PC-3 (cell line): Measurements from ENCODE around the gene PEX14. TPM values are rescaled to one million over a fixed set of nuclear protein-coding genes. Genes with fewer than 3 reads are reported as not detected.
A peak's percentile ranks its signal among the peaks of the same experiment; 100 is the strongest.

Source experiments
- ATAC-seq: fragments of 200-7000 bp; cut with Tn5 transposase; 2 replicates; pipeline ENCODE4 v1.9.1; 2020; ENCODE audit warnings: mild to moderate bottlenecking, moderate library complexity
- BruUV-seq: library from RNA; stranded (reverse); fragments of 400-500 nt; replicated peaks from 2 replicates; lab custom pipeline; 2021; lab: Mats Ljungman, UMichigan
- CTCF ChIA-PET: fragments of 300-600 bp; sonication (Branson Sonifier 250); formaldehyde crosslinking; loops from one replicate; lab custom pipeline; 2022; ENCODE audit warnings: antibody characterized with exemption; lab: Charles Lee
- POLR2A ChIA-PET: fragments of 300-600 bp; sonication (Branson Sonifier 250); formaldehyde crosslinking; loops from one replicate; lab custom pipeline; 2022; ENCODE audit warnings: antibody characterized with exemption; ENCODE audit not compliant: unreplicated experiment; lab: Charles Lee
- DNase-seq: peaks from one replicate; pipeline ENCODE4 v3.0.0-alpha.2; 2015
- H2AFZ ChIP-seq: fragments of 300-600 bp; sonication (generic); 2 replicates; pipeline ENCODE4 v1.6.0; 2016; ENCODE audit warnings: antibody characterized with exemption, low read length
- H3F3A ChIP-seq: fragments of 300-600 bp; sonication (generic); one replicate; pipeline ENCODE4 v1.6.0; 2017; ENCODE audit warnings: antibody characterized with exemption, low read length, control low read depth, mild to moderate bottlenecking; ENCODE audit not compliant: unreplicated experiment
- H3K27ac ChIP-seq: fragments of 300-600 bp; sonication (generic); 2 replicates; pipeline ENCODE4 v1.5.1; 2016; ENCODE audit warnings: mild to moderate bottlenecking, low read length
- H3K27me3 ChIP-seq: fragments of 300-600 bp; sonication (generic); 2 replicates; pipeline ENCODE4 v1.6.1; 2016; ENCODE audit warnings: low read length, mixed read lengths
- H3K36me3 ChIP-seq: fragments of 300-600 bp; sonication (generic); 2 replicates; pipeline ENCODE4 v1.6.1; 2016; ENCODE audit warnings: low read depth, mixed run types, low read length, mixed read lengths
- H3K4me1 ChIP-seq: fragments of 300-600 bp; sonication (generic); 2 replicates; pipeline ENCODE4 v1.5.1; 2016; ENCODE audit warnings: low read length; ENCODE audit not compliant: insufficient read depth
- H3K4me2 ChIP-seq: fragments of 300-600 bp; sonication (generic); 2 replicates; pipeline ENCODE4 v1.6.0; 2016; ENCODE audit warnings: low read length
- H3K4me3 ChIP-seq: fragments of 300-600 bp; sonication (generic); 2 replicates; pipeline ENCODE4 v1.5.1; 2016; ENCODE audit warnings: mild to moderate bottlenecking, low read length, mixed read lengths
- H3K79me2 ChIP-seq: fragments of 300-600 bp; sonication (generic); 2 replicates; pipeline ENCODE4 v1.6.1; 2017; ENCODE audit warnings: low read length, mixed read lengths
- H3K9ac ChIP-seq: fragments of 300-600 bp; sonication (generic); 2 replicates; pipeline ENCODE4 v1.6.0; 2016; ENCODE audit warnings: mild to moderate bottlenecking, low read length
- H3K9me2 ChIP-seq: fragments of 300-600 bp; sonication (generic); replicated peaks from 2 replicates; pipeline ENCODE4 v1.6.1; 2016; ENCODE audit warnings: mixed run types, low read length, mixed read lengths
- H3K9me3 ChIP-seq: fragments of 300-600 bp; sonication (generic); 2 replicates; pipeline ENCODE4 v1.6.1; 2016; ENCODE audit warnings: low read length, mixed read lengths
- H4K20me1 ChIP-seq: fragments of 300-600 bp; sonication (generic); 2 replicates; pipeline ENCODE4 v1.6.1; 2016; ENCODE audit warnings: low read length, mixed read lengths
- EZH2 ChIP-seq: fragments of 300-600 bp; sonication (generic); IDR thresholded peaks from one replicate; pipeline ENCODE4 v1.6.1; 2017; ENCODE audit warnings: antibody characterized with exemption, mild to moderate bottlenecking, low read length; ENCODE audit not compliant: unreplicated experiment
- EZH2phosphoT487 ChIP-seq: fragments of 300-600 bp; sonication (generic); IDR thresholded peaks from 2 replicates; pipeline ENCODE4 v1.6.1; 2018; ENCODE audit warnings: mild to moderate bottlenecking, antibody characterized with exemption, low read length, borderline replicate concordance
- intact Hi-C: fragments of 100-400 bp; cut with micrococcal nuclease; formaldehyde crosslinking; loops from 2 replicates; pipeline ENCODE4 v1.9.0; 2023
- total RNA-seq: library from RNA; depleted of rRNA; stranded (reverse); fragments of >200 nt; gene quantifications from 2 replicates; pipeline ENCODE4 v1.2.3, GENCODE V29; 2014
- TF ChIP-seq, protein P1 (sequence below): fragments of 300-600 bp; sonication (generic); conservative IDR thresholded peaks from 2 replicates; pipeline ENCODE4 v1.5.1; 2017; ENCODE audit warnings: antibody characterized with exemption, low read depth, mild to moderate bottlenecking, low read length

Gene PEX14
- total RNA-seq, 1 experiment from 2014 or later: 24.9 TPM

DNA sequence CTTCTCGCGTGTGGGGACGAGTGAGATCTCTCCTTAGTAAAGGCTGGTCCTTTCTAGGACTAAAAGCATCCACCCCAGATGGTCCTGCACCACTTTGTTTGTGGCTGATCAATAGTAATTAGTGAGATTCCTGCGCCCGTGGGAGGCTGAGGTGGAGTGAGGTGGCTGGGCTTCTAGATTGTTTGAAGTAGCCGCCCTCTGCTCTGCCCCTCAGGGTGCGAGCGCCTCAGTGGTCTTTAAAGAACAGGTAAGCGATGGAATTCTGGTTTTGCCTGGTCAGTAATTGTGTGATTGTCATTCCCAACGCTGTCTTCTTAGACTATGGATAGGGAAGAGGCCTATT is 20.7 kb downstream of the PEX14 start:
- ATAC-seq (no peak), DNase-seq (no peak)
- ChIA-PET POLR2A (no interaction called here), CTCF (interaction anchor here (0.6 to 1.4 kb wide), 4 partner anchors 15 to 1695 kb away, joined by 3 to 4 read pairs (median 3); no protein-coding TSS in a partner anchor)
- Histone ChIP-seq H3K4me2 (peak overlapping the region; percentile 58; the same call in 1 of the 2 replicates), H3F3A (no peaks in the 10 kb centered on the region), H3K9me2 (no peaks in the 10 kb centered on the region), H3K79me2 (peaks cover 93% of the 10 kb centered on the region), H3K4me3 (no peak overlapping the region), H3K4me1 (peaks cover 4% of the 10 kb centered on the region; the same call in 1 of the 2 replicates), H3K27me3 (no peaks in the 10 kb centered on the region), H3K9me3 (no peaks in the 10 kb centered on the region), H3K27ac (no peak overlapping the region), H4K20me1 (peaks cover 10% of the 10 kb centered on the region; the same call in 1 of the 2 replicates), H2AFZ (no peak overlapping the region), H3K36me3 (peaks cover 16% of the 10 kb centered on the region; the same call in 1 of the 2 replicates), H3K9ac (no peak overlapping the region)
- intact Hi-C loops: no loop called here
- TF ChIP-seq, protein P1, sequence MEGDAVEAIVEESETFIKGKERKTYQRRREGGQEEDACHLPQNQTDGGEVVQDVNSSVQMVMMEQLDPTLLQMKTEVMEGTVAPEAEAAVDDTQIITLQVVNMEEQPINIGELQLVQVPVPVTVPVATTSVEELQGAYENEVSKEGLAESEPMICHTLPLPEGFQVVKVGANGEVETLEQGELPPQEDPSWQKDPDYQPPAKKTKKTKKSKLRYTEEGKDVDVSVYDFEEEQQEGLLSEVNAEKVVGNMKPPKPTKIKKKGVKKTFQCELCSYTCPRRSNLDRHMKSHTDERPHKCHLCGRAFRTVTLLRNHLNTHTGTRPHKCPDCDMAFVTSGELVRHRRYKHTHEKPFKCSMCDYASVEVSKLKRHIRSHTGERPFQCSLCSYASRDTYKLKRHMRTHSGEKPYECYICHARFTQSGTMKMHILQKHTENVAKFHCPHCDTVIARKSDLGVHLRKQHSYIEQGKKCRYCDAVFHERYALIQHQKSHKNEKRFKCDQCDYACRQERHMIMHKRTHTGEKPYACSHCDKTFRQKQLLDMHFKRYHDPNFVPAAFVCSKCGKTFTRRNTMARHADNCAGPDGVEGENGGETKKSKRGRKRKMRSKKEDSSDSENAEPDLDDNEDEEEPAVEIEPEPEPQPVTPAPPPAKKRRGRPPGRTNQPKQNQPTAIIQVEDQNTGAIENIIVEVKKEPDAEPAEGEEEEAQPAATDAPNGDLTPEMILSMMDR: no peak
- TF ChIP-seq EZH2phosphoT487: no peak
- TF ChIP-seq EZH2: no peak
- BruUV-seq: no TSS peak

DNA sequence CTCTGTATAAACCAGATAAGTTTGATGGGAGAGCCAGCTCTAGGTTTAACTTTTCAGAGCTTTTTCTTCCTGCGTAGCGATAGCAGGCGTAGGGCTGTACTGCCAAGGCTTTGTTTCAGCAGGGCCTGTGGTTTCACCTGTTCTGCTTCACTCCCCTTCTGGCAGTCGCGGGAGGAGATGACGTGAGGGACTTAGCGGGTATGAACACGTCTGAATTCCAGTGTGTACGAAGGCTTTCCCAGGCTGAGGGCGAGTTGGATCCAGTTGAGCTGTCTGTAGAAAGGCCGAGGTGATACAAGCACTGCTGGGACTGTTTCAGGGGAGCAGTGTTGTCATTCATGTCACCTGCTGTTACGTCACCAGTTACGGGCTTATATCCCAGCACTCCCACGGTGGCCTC is 21.2 kb downstream of the PEX14 start:
- ChIA-PET CTCF (no interaction called here), POLR2A (no interaction called here)
- H3K9me3 ChIP-seq: no peaks in the 10 kb centered on the region
- no peaks in the 10 kb centered on the region for H3K9me2 ChIP-seq
- peaks cover 16% of the 10 kb centered on the region; the same call in 1 of the 2 replicates for H3K36me3 ChIP-seq
- H3K4me3 ChIP-seq: no peak overlapping the region
- no peak overlapping the region for H3K9ac ChIP-seq
- peaks cover 10% of the 10 kb centered on the region; the same call in 1 of the 2 replicates for H4K20me1 ChIP-seq
- H3K79me2 ChIP-seq: peaks cover 91% of the 10 kb centered on the region
- DNase-seq: no peak
- H3K4me2 ChIP-seq: no peak overlapping the region
- H3K27ac ChIP-seq: no peak overlapping the region
- no TSS peak for BruUV-seq
- no peaks in the 10 kb centered on the region for H3K27me3 ChIP-seq
- H2AFZ ChIP-seq: no peak overlapping the region
- H3K4me1 ChIP-seq: peaks cover 4% of the 10 kb centered on the region; the same call in 1 of the 2 replicates
- no peaks in the 10 kb centered on the region for H3F3A ChIP-seq
- intact Hi-C loops: no loop called here
- ATAC-seq: no peak
- TF ChIP-seq, protein P1: no peak
- TF ChIP-seq EZH2: no peak
- no peak for TF ChIP-seq EZH2phosphoT487

DNA sequence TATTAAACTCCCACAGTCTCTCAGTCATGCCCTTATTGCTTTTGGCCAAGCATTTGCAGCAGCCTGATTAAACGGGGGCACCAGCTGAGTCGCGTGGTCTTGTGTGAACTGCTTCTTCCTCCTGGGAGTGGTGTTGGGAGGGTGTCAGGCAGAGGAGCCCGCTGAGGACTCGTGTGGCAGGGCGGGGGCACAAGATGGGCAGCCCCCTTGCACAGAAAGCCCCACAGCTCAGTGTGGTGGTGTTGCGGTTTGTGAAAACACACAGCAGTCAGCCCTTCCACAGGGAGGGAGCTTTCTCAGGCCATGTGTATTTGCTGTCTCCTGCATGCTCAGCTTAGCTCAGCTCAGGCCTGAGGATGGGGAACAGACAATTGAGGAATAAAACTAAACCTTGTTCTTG is 22.4 kb downstream of the PEX14 start:
- DNase-seq (no peak), ATAC-seq (no peak)
- Histone ChIP-seq H4K20me1 (peaks cover 6% of the 10 kb centered on the region; the same call in 1 of the 2 replicates), H3K4me1 (peaks cover 4% of the 10 kb centered on the region; the same call in 1 of the 2 replicates), H3K27me3 (no peaks in the 10 kb centered on the region), H3K36me3 (peaks cover 16% of the 10 kb centered on the region; the same call in 1 of the 2 replicates), H3F3A (no peaks in the 10 kb centered on the region), H3K9ac (no peak overlapping the region), H2AFZ (no peak overlapping the region), H3K27ac (no peak overlapping the region), H3K9me2 (no peaks in the 10 kb centered on the region), H3K4me2 (no peak overlapping the region), H3K79me2 (peaks cover 88% of the 10 kb centered on the region), H3K9me3 (no peaks in the 10 kb centered on the region), H3K4me3 (no peak overlapping the region)
- BruUV-seq: no TSS peak
- intact Hi-C loops: no loop called here
- TF ChIP-seq, protein P1: no peak
- TF ChIP-seq EZH2phosphoT487 (no peak), EZH2 (no peak)
- ChIA-PET CTCF (interaction anchor here (0.6 kb wide), 1 partner anchor 11 kb away, joined by 3 read pairs; no protein-coding TSS in a partner anchor), POLR2A (no interaction called here)
